Iris pigment epithelial cell (primary cell): ENCODE data around the gene COL9A3.

Experiments
- DNase-seq: peaks from one replicate; pipeline ENCODE4 v3.0.0-alpha.2; 2011; ENCODE audit warnings: low read depth

The COL9A3 gene

DNA sequence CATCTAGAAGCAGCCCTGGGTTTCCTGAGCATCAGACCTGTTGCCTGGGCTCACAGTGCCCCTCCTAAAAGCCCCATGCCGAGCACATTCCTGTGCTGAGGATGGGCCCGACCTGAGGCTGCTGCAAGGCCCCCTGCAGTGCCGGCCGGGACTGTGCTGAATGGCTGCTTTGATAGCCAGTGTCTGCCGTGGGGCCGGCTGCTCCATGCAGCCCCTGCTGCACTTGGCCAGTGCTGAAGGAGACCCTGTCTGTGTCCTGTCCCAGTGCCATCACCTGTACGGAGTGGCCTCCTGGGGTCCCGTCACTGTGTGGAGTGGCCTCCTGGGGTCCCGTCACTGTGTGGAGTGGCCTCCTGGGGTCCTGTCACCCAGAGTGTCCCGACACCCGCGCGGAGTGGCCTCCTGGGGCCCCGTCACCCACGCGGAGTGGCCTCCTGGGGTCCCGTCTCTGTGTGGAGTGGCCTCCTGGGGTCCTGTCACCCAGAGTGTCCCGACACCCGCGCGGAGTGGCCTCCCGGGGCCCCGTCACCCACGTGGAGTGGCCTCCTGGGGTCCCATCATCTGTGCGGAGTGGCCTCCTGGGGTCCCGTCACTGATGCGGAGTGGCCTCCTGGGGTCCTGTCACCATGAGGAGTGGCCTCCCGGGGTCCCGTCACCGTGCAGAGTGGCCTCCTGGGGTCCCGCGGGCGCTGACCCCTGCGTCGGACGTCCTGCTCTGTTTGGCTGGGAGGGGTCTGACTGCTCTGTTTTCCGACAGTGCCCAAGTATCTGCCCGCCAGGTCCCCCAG, 7.0 kb downstream of the COL9A3 start:
- no peak for DNase-seq

- peak; percentile 58 for DNase-seq
These were observed 7.9 kb downstream of the COL9A3 start for GRCh38 chr20:62824476-62825332.

DNA sequence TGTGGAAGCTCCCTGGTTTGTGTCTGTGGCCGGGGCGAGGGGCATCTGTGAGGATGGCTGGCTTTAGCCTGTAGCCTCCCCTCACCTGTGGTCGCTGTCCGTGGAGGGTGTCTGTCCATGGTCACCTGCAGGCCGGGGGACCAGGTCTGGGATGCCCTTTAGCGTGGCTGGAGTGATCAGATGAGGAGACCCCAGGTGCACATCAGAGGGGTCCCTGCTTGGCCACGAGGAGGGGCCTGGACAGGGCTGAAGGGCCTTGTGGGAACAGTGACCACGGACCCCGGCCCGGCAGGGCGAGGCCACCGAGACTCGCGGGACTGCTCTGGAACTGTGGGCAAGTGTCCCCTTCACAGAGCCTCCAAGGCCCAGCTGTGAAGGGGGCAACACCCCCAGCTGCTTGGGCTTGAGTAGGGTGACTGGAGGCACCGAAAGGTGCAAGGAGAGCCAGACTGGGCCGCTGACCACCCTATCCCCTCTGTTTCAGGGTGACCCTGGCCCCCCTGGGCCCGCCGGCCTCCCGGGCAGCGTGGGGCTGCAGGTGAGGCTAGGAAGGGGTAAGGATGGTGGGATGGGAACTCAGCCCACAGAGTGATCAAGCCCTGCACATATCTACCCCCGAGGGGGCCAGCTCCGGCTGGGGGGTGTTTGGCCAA, 8.6 kb downstream of the COL9A3 start:
- no peak for DNase-seq

DNA sequence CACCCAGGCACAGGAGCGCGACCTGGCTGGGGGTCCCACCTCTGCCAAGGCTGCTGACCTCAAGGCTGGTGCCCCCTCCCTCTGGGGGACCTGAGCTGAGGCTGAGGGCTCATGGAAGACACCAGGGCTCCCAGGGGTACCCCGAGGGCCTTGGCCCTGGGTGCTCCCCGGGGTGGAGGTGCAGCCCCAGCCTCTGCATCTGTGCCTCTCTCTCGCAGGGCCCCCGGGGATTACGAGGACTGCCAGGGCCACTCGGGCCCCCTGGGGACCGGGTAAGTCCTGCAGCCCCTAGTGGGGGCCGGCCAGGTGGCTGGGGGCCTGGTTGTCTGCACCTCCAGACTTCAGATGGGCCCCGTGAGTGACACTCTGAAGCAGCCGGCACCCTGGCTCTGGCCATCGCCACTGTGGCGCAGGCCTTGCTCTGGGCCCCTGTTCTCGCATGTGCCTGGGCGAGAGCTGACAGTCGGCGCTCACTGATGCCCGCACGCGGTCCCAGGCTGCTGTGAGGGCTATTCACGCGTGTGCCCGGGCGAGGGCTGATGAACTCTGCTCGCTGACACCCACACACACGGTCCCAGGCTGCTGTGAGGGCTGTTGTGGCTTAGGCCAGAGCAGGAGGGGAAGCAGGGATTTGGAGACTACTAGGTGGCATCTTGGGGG, 9.3 kb downstream of the COL9A3 start:
- no peak for DNase-seq

GRCh38 chr20:62826646-62827310, 9.9 kb downstream of the COL9A3 start:
- DNase-seq = no peak

DNA sequence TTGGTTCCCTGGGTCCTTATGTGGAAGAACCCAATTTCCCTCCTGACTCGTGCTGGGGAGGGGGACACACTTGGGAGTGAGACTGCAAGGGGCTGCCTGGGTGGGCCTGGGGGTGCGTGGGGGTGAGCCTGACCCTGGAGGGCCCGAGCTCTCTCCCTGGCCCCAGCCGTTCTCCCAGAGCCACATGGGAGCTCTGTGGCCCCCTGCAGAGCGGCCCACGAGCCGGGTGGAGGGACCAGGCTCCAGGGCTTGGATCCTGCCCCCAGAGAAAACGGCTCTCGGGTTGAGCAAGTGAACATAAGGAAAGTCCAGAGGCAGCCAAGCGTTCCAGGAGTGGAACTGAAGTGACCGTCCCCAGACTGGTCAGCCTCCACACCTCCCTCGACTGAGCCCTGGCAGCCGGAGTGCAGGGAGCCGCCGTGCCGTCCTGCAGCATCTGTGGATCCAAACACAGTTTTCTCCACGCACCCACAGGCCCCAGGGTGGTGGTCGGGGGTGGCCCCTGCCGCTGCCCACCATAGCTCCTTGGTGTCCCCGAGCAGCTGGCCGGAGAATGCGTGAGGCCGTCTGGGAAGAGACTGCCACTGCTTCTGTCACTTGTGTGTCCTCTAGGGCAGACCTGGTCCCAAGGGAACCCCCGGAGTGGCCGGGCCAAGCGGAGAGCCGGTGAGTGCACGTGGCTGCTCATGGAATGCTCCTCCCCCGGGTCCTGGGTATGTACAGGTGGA, 10.6 kb downstream of the COL9A3 start:
- no peak for DNase-seq

GRCh38 chr20:62828051-62828450, 11.2 kb downstream of the COL9A3 start:
- no peak for DNase-seq

GRCh38 chr20:62828511-62829230, 11.8 kb downstream of the COL9A3 start:
- no peak for DNase-seq

- no peak for DNase-seq
These were observed 12.7 kb downstream of the COL9A3 start for GRCh38 chr20:62829231-62830230.

DNA sequence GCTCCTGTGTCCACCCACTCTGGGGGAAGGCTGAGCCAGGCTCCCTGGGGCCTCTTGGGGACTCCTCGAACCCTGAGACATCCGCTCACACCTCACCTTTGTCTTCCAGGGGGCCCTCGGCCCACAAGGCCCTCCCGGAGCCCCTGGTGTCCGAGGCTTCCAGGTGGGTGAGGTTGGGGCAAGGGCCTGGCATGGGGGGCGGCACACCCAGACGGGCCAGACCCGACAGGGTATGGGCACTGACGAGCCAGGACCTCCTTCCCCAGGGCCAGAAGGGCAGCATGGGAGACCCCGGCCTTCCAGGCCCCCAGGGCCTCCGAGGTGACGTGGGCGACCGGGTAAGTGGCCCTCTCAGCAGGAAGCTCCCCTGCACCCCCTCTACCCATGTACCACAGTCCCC, 13.4 kb downstream of the COL9A3 start:
- DNase-seq = no peak

- no peak for DNase-seq
These were observed 14.0 kb downstream of the COL9A3 start for GRCh38 chr20:62830821-62831220.

DNA sequence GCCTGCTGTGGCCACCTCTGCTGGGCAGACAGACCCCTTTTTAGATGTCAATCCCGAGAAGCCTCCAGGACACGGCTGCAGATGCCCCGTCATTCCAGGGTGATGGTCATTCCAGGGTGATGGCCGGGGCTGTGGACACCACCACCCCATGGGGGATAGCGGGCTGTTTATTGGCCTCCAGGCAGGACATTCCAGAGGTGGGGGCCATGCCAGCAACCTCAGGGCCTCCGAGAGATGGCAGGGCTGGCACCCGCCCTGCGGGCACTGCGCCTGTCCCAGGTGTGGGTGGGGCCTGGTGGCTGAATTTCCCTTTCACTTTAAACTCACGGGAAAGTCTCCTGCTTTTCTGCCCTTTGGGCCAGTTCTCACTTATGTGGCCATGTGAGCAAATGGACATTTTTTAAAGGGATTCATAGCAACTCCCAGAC, 14.5 kb downstream of the COL9A3 start:
- no peak for DNase-seq

GRCh38 chr20:62831854-62832211, 15.0 kb downstream of the COL9A3 start:
- DNase-seq = no peak

GRCh38 chr20:62832212-62832922, 15.5 kb downstream of the COL9A3 start:
- DNase-seq = no peak

GRCh38 chr20:62832951-62833391, 16.1 kb downstream of the COL9A3 start:
- DNase-seq = no peak

DNA sequence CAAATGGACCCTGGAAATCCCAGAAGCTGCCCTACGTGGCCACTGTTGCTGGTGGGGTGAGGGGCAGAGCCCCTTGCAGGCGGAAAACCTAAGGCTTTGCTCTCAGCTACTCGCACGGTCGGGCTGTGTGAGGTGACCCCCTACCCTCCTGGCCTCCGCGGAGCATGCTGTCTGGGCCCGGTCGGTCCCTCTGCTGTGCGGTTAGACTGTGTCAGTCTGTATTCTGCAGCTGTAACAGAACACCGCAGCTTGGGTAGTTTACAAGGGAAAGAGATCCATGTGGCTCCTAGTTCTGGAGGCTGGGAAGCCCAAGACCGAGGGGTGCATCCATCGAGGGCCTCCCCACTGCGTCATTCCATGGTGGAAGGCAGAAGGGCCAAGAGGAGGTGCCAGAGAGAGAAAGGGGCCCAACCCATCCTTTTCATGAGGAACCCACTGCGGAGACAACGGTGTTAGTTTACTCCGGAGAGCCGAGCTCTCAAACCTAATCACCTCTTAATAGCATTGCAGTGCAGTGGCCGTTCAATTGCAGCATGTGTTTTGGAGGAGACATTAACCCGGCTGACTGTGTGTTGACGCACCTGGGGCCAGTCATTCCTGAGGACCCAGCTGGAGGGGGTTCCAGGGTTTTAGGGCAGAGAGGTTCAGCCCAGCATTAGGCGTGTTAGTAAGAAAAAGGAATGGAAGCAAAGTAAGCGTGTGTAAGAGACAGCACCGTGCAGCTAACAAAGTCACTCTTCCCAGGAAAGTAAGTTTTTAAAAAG, 18.3 kb downstream of the COL9A3 start:
- DNase-seq = no peak
